Activated CD8-positive, alpha-beta T cell treated with anti-CD3 and anti-CD28 coated beads for 36 hours (primary cell): ENCODE results near the gene SRSF4. TPM values are rescaled to one million over a fixed set of nuclear protein-coding genes. Genes with fewer than 3 reads are reported as not detected.

ENCODE experiments used
- ATAC-seq: fragments of 200-7000 bp; cut with Tn5 transposase; one replicate; pipeline ENCODE4 v1.10.0; 2021; ENCODE audit warnings: mild to moderate bottlenecking, moderate library complexity
- CTCF ChIA-PET: fragments of 350-600 bp; sonication (Branson Sonifier 250); formaldehyde crosslinking; loops from one replicate; lab custom pipeline; 2021; ENCODE audit warnings: antibody characterized with exemption; lab: Charles Lee
- POLR2A ChIA-PET: fragments of 350-600 bp; sonication (Branson Sonifier 250); formaldehyde crosslinking; loops from one replicate; lab custom pipeline; 2021; ENCODE audit warnings: antibody characterized with exemption; lab: Charles Lee
- DNase-seq: peaks from one replicate; pipeline ENCODE4 v3.0.0-alpha.2; 2020
- H3K27ac Mint-ChIP-seq: one replicate; pipeline ENCODE4 v1.8.0; 2021; ENCODE audit warnings: mild to moderate bottlenecking, mixed read lengths
- H3K27me3 Mint-ChIP-seq: one replicate; pipeline ENCODE4 v1.8.0; 2021; ENCODE audit warnings: mixed read lengths
- H3K36me3 Mint-ChIP-seq: one replicate; pipeline ENCODE4 v1.8.0; 2021; ENCODE audit warnings: low read depth, mixed read lengths
- H3K4me1 Mint-ChIP-seq: one replicate; pipeline ENCODE4 v1.8.0; 2021; ENCODE audit warnings: low read depth, mixed read lengths
- H3K4me3 Mint-ChIP-seq: one replicate; pipeline ENCODE4 v1.8.0; 2021; ENCODE audit warnings: mild to moderate bottlenecking, moderate library complexity, mixed read lengths
- H3K9me3 Mint-ChIP-seq: one replicate; pipeline ENCODE4 v1.8.0; 2021; ENCODE audit warnings: mixed read lengths
- intact Hi-C: fragments of 100-400 bp; cut with micrococcal nuclease; formaldehyde crosslinking; loops from one replicate; pipeline ENCODE4 v1.10.0; 2022
- total RNA-seq, 2 experiments: library from RNA; stranded (reverse); gene quantifications; one replicate each; pipeline ENCODE4 v1.2.3, GENCODE V29; 2021
- TF ChIP-seq, protein P1 (sequence below): fragments of 200-600 bp; IDR thresholded peaks from one replicate; pipeline ENCODE4 v1.8.0; 2022; ENCODE audit warnings: antibody characterized with exemption, mild to moderate bottlenecking

Gene SRSF4
- total RNA-seq, 2 experiments from 2014 or later = 121 to 123 TPM

DNA sequence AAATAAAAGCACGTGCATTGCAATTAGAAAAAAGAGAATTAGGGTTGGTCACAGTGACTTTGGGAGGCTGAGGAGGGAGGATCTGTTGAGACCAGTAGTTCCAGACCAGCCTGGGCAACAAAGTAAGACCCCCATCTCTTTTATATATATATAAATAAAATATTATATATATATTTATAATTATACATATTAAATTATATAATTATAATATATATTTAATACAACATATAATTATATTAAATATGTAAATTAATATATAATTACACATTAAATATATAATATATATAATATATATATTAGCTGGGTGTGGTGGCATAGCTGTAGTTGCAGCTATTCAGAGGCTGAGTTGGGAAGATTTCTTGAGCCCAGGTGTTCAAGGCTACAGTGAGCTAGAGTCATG is 81.2 kb downstream of the SRSF4 start:
- peaks cover 9% of the 10 kb centered on the region for H3K4me1 Mint-ChIP-seq
- ATAC-seq (no peak), DNase-seq (no peak)
- TF ChIP-seq, protein P1, sequence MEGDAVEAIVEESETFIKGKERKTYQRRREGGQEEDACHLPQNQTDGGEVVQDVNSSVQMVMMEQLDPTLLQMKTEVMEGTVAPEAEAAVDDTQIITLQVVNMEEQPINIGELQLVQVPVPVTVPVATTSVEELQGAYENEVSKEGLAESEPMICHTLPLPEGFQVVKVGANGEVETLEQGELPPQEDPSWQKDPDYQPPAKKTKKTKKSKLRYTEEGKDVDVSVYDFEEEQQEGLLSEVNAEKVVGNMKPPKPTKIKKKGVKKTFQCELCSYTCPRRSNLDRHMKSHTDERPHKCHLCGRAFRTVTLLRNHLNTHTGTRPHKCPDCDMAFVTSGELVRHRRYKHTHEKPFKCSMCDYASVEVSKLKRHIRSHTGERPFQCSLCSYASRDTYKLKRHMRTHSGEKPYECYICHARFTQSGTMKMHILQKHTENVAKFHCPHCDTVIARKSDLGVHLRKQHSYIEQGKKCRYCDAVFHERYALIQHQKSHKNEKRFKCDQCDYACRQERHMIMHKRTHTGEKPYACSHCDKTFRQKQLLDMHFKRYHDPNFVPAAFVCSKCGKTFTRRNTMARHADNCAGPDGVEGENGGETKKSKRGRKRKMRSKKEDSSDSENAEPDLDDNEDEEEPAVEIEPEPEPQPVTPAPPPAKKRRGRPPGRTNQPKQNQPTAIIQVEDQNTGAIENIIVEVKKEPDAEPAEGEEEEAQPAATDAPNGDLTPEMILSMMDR = no peak
- intact Hi-C loops = no loop called here
- CTCF ChIA-PET = interaction anchor here (0.6 kb wide), 1 partner anchor 21 kb away, joined by 3 read pairs; no protein-coding TSS in a partner anchor
- no peaks in the 10 kb centered on the region for H3K9me3 Mint-ChIP-seq
- peaks cover 27% of the 10 kb centered on the region for H3K36me3 Mint-ChIP-seq
- POLR2A ChIA-PET = interaction anchor here (1.9 kb wide), 1 partner anchor 12 kb away, joined by 8 read pairs; no protein-coding TSS in a partner anchor
- no peak overlapping the region for H3K4me3 Mint-ChIP-seq
- no peaks in the 10 kb centered on the region for H3K27me3 Mint-ChIP-seq
- no peak overlapping the region for H3K27ac Mint-ChIP-seq

DNA sequence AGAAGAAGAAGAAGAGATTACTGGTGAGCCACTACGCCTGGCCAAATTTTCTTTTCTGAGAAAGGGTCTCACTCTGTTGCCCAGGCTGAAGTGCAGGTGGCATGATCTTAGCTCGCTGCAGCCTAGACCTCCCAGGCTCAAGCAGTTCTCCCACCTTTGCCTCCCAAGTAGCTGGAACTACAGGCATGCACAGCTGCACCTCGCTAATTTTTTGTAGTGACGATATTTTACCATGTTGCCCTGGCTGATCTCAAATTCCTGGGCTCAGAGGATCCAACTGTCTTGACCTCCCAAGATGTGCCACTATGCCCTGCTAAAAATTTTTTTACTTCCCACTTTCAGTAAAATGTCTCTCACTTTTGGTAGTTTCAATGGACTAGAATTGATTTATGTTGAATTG is 82.4 kb downstream of the SRSF4 start:
- POLR2A ChIA-PET = no interaction called here
- TF ChIP-seq, protein P1 = no peak
- peaks cover 35% of the 10 kb centered on the region for H3K36me3 Mint-ChIP-seq

More for the DNA sequence above, 82.4 kb downstream of the SRSF4 start:
- peaks cover 9% of the 10 kb centered on the region for H3K4me1 Mint-ChIP-seq
- no peaks in the 10 kb centered on the region for H3K9me3 Mint-ChIP-seq
- intact Hi-C loops = no loop called here
- CTCF ChIA-PET = no interaction called here
- H3K27me3 Mint-ChIP-seq = no peaks in the 10 kb centered on the region
- no peak overlapping the region for H3K27ac Mint-ChIP-seq
- no peak overlapping the region for H3K4me3 Mint-ChIP-seq
- ATAC-seq (no peak), DNase-seq (no peak)

Other genes with a start within 250 kb of the SRSF4 start
- gene TMEM200B, start 58.0 kb downstream of the SRSF4 start, total RNA-seq = 1 to 10 TPM; 1.0 to 1.1 TPM
- 10 to 100 TPM; 42.2 to 43.5 TPM for gene MECR, start 49.0 kb upstream of the SRSF4 start, total RNA-seq
- gene PTPRU, start 54.6 kb upstream of the SRSF4 start, total RNA-seq = under 1 TPM; 0.56 to 0.74 TPM